ENCODE results near the gene MARCHF2. TPM values are rescaled to one million over a fixed set of nuclear protein-coding genes. Genes with fewer than 3 reads are reported as not detected.

The MARCHF2 gene
- total RNA-seq, 1 experiment from 2014 or later: 58.7 TPM

DNA sequence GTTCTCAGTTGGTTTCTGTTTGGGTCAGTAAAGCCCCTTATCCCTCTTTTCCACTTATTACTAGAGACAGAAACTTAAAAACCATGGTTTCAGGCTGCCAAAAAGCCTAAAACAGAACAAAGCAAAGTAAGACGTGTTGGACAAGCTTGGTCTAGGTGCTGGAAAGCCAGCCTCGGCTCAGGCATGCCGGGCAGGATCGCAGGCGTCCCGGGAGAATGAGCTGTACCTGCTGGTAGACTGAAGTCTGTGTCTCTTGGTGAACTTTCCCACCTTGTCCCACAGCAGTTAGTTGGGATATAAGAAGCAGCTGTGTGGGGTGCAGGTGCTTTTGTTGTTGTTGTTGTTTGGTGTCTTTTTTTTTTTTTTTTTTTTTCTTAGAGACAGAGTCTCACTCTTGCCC, 68.5 kb downstream of the MARCHF2 start:
- intact Hi-C loops (cut with micrococcal nuclease): no loop called here
- DNase-seq: no peak
- Histone ChIP-seq H3K4me1 (ENCODE audit: insufficient read depth, low read length) (no peaks in the 10 kb centered on the region), H3K27me3 (ENCODE audit: low read length) (no peaks in the 10 kb centered on the region), H3K4me2 (ENCODE audit: low read length) (no peak overlapping the region), H4K20me1 (ENCODE audit: low read length) (peaks cover 52% of the 10 kb centered on the region), H3K9me2 (replicated peaks; ENCODE audit: low read length) (no peaks in the 10 kb centered on the region), H3K9ac (ENCODE audit: low read length) (no peak overlapping the region), H3F3A (ENCODE audit: low read length, unreplicated experiment) (no peaks in the 10 kb centered on the region), H3K4me3 (ENCODE audit: low read length) (no peak overlapping the region), H3K79me2 (ENCODE audit: low read length) (peaks cover 64% of the 10 kb centered on the region), H3K27ac (ENCODE audit: low read length) (no peak overlapping the region), H3K36me3 (ENCODE audit: low read depth, low read length) (peaks cover 66% of the 10 kb centered on the region), H3K9me3 (ENCODE audit: low read length) (no peaks in the 10 kb centered on the region), H2AFZ (ENCODE audit: low read length) (no peak overlapping the region)
- no peak for ATAC-seq
- BruUV-seq (replicated peaks): no TSS peak
- TF ChIP-seq, protein P1, sequence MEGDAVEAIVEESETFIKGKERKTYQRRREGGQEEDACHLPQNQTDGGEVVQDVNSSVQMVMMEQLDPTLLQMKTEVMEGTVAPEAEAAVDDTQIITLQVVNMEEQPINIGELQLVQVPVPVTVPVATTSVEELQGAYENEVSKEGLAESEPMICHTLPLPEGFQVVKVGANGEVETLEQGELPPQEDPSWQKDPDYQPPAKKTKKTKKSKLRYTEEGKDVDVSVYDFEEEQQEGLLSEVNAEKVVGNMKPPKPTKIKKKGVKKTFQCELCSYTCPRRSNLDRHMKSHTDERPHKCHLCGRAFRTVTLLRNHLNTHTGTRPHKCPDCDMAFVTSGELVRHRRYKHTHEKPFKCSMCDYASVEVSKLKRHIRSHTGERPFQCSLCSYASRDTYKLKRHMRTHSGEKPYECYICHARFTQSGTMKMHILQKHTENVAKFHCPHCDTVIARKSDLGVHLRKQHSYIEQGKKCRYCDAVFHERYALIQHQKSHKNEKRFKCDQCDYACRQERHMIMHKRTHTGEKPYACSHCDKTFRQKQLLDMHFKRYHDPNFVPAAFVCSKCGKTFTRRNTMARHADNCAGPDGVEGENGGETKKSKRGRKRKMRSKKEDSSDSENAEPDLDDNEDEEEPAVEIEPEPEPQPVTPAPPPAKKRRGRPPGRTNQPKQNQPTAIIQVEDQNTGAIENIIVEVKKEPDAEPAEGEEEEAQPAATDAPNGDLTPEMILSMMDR (conservative IDR thresholded peaks at IDR 0.05; ENCODE audit: low read depth, low read length): no peak
- TF ChIP-seq EZH2phosphoT487 (IDR thresholded peaks at IDR 0.05; ENCODE audit: borderline replicate concordance, low read length) (no peak), EZH2 (IDR thresholded peaks at IDR 0.05; ENCODE audit: low read length, unreplicated experiment) (no peak)
- ChIA-PET POLR2A (ENCODE audit: unreplicated experiment) (no interaction called here), CTCF (interaction anchor here (0.6 kb wide), 1 partner anchor 37 kb away, joined by 3 read pairs; no protein-coding TSS in a partner anchor)

DNA sequence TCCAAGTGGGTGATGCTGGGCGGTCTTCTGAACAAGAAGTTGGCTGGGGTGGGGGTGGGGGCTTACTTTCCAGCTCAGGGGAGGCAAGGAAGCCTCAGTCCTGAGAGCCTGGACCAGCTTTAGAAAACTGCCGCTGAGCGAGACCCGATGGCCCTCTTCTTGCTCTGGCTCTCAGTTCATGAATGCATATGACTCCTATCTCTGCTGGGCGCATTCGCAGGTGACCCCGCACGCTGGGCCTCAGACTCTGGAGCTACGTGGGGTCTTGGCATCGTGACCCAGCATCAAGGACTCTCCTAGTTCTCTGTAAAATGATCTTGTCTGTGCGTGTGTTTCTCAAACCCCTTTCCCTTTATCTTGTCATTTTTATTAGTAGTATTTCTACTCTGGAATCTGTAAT, 69.6 kb downstream of the MARCHF2 start:
- peaks cover 67% of the 10 kb centered on the region for H3K36me3 ChIP-seq (ENCODE audit: low read depth, low read length)
- no peaks in the 10 kb centered on the region for H3K9me2 ChIP-seq (replicated peaks; ENCODE audit: low read length)
- H3K27me3 ChIP-seq (ENCODE audit: low read length): no peaks in the 10 kb centered on the region
- ChIA-PET POLR2A (ENCODE audit: unreplicated experiment) (no interaction called here), CTCF (no interaction called here)
- no peak overlapping the region for H3K9ac ChIP-seq (ENCODE audit: low read length)
- no peak for DNase-seq
- TF ChIP-seq EZH2 (IDR thresholded peaks at IDR 0.05; ENCODE audit: low read length, unreplicated experiment): no peak
- no peak for TF ChIP-seq EZH2phosphoT487 (IDR thresholded peaks at IDR 0.05; ENCODE audit: borderline replicate concordance, low read length)
- TF ChIP-seq, protein P1 (conservative IDR thresholded peaks at IDR 0.05; ENCODE audit: low read depth, low read length): no peak
- H4K20me1 ChIP-seq (ENCODE audit: low read length): peaks cover 49% of the 10 kb centered on the region
- no peak for ATAC-seq
- no peaks in the 10 kb centered on the region for H3F3A ChIP-seq (ENCODE audit: low read length, unreplicated experiment)
- no peaks in the 10 kb centered on the region for H3K4me1 ChIP-seq (ENCODE audit: insufficient read depth, low read length)
- H3K79me2 ChIP-seq (ENCODE audit: low read length): peaks cover 55% of the 10 kb centered on the region
- no peak overlapping the region for H2AFZ ChIP-seq (ENCODE audit: low read length)
- no peak overlapping the region for H3K27ac ChIP-seq (ENCODE audit: low read length)
- no peaks in the 10 kb centered on the region for H3K9me3 ChIP-seq (ENCODE audit: low read length)
- no TSS peak for BruUV-seq (replicated peaks)
- no peak overlapping the region for H3K4me2 ChIP-seq (ENCODE audit: low read length)
- intact Hi-C loops (cut with micrococcal nuclease): no loop called here
- no peak overlapping the region for H3K4me3 ChIP-seq (ENCODE audit: low read length)

DNA sequence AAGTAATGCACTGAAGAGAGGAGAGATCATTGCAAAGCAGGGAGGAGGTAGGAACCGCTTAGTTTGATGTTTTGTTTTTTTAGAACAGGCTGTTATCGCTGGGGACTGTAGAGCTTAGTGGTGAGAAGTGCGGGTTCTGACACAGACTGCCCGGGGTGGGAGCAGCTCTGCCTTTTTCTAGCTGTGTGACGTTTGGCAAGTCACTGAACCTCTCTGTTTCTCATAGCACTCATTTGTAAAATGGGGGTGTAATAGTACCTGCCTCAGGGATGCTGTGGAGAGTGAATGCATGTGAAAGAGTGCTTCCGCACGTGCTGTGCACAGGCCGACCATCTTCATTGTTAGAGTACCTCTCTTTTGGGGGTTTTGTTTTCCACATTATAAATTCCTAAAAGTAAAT, 70.1 kb downstream of the MARCHF2 start:
- no peak overlapping the region for H3K4me3 ChIP-seq (ENCODE audit: low read length)
- ATAC-seq (no peak), DNase-seq (no peak)
- no TSS peak for BruUV-seq (replicated peaks)
- no peaks in the 10 kb centered on the region for H3K9me3 ChIP-seq (ENCODE audit: low read length)
- peaks cover 50% of the 10 kb centered on the region for H3K79me2 ChIP-seq (ENCODE audit: low read length)
- CTCF ChIA-PET: no interaction called here
- H3K27ac ChIP-seq (ENCODE audit: low read length): no peak overlapping the region
- intact Hi-C loops (cut with micrococcal nuclease): no loop called here
- no peak overlapping the region for H3K4me2 ChIP-seq (ENCODE audit: low read length)
- POLR2A ChIA-PET (ENCODE audit: unreplicated experiment): no interaction called here
- H3K9ac ChIP-seq (ENCODE audit: low read length): no peak overlapping the region
- peaks cover 67% of the 10 kb centered on the region for H3K36me3 ChIP-seq (ENCODE audit: low read depth, low read length)
- no peaks in the 10 kb centered on the region for H3K27me3 ChIP-seq (ENCODE audit: low read length)
- H2AFZ ChIP-seq (ENCODE audit: low read length): no peak overlapping the region
- H3K4me1 ChIP-seq (ENCODE audit: insufficient read depth, low read length): no peaks in the 10 kb centered on the region
- H4K20me1 ChIP-seq (ENCODE audit: low read length): peaks cover 44% of the 10 kb centered on the region
- H3K9me2 ChIP-seq (replicated peaks; ENCODE audit: low read length): no peaks in the 10 kb centered on the region
- TF ChIP-seq EZH2 (IDR thresholded peaks at IDR 0.05; ENCODE audit: low read length, unreplicated experiment): no peak
- no peak for TF ChIP-seq EZH2phosphoT487 (IDR thresholded peaks at IDR 0.05; ENCODE audit: borderline replicate concordance, low read length)
- TF ChIP-seq, protein P1 (conservative IDR thresholded peaks at IDR 0.05; ENCODE audit: low read depth, low read length): no peak
- no peaks in the 10 kb centered on the region for H3F3A ChIP-seq (ENCODE audit: low read length, unreplicated experiment)

All from PC-3 (cell line).